Mesenteric fat pad (tissue), 1 donor: ENCODE measurements around the gene PRODH. TPM values are rescaled to one million over a fixed set of nuclear protein-coding genes. Genes with fewer than 3 reads are reported as not detected.
A peak's percentile ranks its signal among the peaks of the same experiment; 100 is the strongest.
"Not testable (repeated sequence)": the region's sequence is repeated elsewhere in the genome, so short reads cannot be mapped to it uniquely, and the experiment has no call there.

Source experiments
- DNase-seq: peaks from one replicate; pipeline ENCODE4 v3.0.0-alpha.2; 2020; ENCODE audit warnings: low spot score
- long read RNA-seq: library from polyadenylated mRNA; unstranded; transcript quantifications from one replicate; pipeline ENCODE4 v2.0.0, GENCODE V29; 2020
- total RNA-seq: library from RNA; stranded (reverse); fragmentation: NEBNext Ultra II Directional; extraction: Animal tissue kit (Norgen Biotek cat#: 25700); gene quantifications from one replicate; pipeline ENCODE4 v1.2.1, GENCODE V29; 2021
- donor health status: DM: yes; HTN: yes; CAD: no.

Gene PRODH, protein sequence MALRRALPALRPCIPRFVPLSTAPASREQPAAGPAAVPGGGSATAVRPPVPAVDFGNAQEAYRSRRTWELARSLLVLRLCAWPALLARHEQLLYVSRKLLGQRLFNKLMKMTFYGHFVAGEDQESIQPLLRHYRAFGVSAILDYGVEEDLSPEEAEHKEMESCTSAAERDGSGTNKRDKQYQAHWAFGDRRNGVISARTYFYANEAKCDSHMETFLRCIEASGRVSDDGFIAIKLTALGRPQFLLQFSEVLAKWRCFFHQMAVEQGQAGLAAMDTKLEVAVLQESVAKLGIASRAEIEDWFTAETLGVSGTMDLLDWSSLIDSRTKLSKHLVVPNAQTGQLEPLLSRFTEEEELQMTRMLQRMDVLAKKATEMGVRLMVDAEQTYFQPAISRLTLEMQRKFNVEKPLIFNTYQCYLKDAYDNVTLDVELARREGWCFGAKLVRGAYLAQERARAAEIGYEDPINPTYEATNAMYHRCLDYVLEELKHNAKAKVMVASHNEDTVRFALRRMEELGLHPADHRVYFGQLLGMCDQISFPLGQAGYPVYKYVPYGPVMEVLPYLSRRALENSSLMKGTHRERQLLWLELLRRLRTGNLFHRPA
- total RNA-seq: 2.5 TPM
- long read RNA-seq: 0 reads

DNA sequence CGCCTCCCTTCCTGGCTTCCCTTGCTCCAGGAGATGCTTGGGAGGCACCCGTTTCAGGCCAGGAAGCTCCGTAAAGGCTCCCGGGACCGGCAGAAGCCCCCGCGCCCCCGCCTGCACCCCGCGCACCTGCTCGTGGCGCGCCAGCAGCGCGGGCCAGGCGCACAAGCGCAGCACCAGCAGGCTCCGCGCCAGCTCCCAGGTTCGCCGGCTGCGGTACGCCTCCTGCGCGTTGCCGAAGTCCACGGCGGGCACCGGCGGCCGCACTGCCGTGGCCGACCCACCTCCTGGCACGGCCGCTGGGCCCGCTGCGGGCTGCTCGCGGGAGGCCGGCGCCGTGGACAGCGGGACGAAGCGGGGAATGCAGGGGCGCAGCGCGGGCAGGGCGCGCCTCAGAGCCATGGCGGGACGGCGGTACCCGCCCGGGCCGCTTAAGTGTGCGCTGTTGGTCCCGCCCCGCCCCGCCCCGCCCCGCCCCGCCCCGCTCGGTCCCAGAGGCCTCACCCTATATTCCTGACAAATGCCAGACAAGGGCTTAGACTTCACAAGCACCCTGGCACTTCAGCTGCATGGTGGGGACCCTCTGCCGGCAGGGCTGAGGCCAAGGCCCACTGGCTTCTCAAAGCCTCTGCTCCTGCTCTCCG is at the start of gene PRODH:
TSS of gene PRODH (minus strand) at position 405 of the 641 bp plus-strand sequence. CDS start at position 399, 6 bp downstream.
- DNase-seq: no peak

DNA sequence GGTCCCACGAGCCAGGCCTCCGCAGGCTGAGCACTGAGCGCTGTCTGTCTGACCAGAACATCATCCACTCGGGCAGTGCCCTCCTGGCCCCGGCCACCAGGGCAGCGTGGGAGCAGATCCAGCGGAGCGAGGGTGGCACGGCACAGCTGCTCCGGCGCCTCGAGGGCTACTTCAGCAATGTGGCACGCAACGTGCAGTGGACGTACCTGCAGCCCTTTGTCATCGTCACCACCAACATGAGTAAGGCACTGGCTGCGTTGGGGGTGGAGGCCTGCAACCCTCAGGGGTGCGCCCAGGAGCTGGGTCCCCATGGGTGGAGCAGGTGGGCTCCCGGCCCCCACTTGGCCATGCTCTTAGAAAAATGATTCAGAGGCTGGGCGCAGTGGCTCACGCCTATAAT is 49.7 kb upstream of the PRODH start:
- DNase-seq: peak; percentile 81

DNA sequence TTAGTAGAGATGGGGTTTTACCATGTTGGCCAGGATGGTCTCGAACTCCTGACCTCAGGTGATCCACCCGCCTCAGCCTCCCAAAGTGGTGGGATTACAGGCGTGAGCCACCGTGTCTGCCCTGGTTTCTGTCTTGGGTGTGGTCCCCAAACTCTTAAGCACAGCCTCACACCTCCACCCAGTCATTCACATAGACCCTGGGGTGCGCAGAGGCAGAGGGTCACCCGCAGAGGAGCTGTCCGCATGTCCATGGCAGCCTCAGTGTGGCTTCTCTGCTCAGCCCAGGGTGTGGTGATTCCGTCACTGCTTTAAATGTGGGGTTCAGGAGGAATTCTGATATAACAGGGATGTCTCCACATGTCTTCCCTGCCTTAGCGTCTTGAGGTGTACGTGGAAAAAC is 48.5 kb upstream of the PRODH start:
- peak; percentile 49 for DNase-seq

DNA sequence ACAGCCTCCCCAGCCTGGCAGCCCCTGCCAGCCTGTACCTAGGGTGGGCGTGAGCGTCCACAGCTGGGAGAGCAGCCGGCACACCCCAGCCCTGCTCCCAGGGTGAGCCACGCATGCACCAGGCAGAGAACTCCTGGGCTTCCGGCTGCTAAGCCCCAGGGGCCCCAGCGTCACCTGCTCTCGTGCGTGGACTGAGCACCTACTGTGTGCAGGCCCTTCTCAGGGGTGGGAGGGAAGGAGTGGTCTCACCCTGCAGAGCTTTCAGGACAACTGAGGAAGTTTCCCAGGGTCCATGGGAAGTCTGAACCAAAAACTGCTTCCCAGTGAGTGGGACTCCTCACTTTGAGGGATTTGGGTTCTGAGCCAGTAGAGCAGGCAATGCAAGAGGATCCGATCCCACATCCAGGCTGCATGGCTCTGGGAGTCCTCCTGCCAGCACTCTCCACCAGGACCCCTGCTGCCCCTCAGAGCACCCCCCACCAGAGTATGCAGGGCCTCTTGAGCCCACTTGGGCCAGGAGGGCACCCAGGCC is 47.1 kb upstream of the PRODH start:
- peak; percentile 60 for DNase-seq

DNA sequence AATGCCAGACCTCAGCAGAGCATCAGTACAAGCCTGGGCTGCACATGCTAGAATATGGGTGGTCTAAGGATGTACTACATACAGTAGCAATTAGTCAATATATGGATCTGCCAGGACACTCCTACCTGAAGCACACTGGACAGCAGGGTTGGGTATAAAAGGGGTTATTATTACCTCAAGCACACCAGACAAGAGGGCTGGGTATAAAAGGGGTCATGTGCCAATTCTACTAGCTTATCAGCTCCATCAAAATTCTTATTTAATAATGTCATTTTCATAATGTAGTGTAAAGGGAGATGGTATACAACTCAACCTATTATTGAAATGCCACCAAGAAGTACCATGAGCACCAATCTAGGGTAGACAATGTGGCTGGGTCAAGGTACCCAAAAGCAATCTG is 44.7 kb upstream of the PRODH start:
- DNase-seq: no peak

DNA sequence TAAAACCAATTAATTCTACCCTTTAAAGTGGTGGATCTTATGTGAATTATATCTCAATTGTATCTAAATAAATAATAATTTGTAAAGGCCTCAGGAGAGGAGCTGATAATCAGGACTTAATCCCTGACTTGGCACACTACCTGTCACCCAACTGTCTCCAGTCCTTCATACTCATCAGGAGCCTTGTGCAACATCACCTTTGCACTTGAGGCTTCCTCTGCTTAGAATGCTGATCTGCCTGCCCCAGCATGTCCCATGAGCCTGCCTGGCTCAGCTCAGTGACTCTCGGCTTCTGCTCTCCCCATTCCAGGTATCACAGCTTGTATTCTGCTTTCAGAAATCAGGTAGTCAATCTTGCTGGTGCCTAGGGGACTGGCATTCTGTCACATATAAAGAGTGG is 43.9 kb upstream of the PRODH start:
- no peak for DNase-seq

DNA sequence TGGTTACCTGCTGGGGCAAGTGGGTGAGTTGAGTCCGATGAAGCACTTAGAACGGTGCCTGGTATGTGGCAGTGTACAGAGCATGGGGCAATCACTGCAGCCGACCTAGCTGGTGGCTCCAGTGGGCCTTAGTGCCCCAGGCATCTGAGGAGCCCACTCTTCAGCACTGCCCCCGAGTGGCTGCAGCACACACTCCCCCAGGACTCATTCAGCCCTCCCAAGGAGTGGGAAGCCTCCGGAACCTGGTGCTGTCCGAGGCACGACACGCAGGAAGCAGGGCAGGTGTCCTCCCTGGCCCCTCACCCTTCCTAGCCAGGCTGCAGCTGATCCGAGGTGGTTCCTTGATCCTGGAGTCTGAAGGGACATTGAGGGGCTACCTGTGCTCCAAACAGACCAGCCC is 42.4 kb upstream of the PRODH start:
- DNase-seq: no peak

DNA sequence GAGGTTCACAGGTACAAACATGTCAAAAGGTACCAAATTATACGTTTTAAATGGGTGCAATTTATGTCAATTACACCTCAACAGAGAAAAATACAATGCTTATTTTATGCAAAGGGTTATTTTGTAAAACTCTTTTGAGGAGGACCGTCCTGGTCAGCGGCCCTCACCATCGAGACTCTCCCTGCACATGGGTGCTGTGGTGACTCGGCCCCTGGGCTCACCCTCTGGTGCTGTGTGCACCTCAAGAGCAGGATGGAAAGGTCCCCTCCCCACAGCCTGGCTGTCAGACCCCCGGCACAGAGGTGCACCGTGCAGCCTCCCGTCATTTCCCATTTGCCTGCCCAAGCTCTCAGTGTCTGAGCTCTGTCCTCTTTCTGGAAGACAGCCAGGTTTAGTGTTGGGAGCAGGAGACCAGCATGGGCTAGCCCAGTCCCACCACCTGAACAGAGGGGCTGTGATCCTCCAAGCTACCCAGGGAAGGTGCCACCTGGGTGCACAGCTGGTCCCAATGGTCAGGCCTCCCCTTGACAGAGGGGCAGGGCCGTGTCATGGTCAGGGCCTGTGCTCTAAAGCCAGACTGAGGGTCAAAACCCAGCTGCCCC is 41.8 kb upstream of the PRODH start:
- no peak for DNase-seq

DNA sequence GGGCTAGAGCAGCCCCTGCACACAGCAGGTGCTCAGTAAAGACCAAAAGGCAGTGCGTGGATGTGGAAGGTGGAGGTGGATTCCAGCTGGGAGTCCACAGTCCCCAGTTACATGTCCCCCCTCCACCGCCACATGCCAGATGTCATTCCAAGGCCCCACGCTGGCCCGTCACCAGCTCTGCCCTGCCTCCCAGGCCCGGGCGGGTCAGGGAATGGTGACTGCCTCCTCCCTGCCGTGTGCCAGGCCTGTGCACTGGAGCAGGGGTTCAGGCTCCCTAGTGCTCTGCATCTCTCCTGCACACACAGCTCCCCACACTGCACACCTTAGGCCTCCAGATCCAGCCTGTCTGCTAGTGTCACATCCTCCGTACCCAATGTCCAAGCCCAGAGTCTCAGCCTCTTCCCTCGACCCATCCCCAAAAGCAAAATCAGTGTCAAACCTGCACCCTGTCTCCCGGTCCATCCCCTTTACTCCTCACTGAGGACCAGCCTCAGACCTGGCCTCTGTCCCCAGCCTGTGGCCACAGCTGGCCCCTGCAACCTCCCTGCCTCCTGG is 40.2 kb upstream of the PRODH start:
- DNase-seq: no peak

DNA sequence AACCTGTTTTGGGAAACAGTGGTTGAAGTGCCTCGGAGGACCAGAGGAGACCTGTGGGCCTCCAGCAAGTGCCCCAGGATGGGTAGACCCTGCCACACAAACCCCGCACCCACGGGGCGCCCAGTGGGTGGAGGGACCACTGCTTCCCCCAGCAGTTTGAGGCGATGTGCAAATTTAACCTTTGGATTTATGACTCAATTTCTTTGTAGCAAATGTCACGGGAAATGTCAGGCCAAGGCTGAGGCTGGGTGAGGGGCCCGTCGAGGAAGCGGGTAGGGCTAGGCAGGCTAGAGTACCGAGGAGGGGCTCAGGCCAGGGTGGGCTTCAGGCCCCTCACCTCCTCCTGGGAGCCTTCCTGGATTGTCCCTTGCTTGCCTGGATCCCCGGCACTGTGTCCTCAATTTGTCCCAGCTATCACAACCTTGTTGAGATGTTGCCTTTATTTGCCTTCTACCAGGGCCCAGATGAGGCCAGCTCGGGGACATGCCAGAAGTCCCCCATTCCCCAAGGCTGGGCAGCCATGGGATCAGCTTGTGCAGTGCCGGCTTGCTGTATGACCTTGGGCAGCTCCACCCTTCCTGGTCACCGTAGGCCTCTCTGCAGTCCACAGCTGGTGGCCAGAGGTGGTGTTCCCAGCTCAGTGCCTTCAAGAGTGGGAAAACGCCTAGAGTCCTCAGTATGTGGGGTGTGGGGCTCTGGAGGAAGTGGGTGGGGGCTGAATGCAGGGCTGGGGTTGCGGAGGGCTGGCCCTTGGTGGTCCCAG is 39.5 kb upstream of the PRODH start:
- no peak for DNase-seq

DNA sequence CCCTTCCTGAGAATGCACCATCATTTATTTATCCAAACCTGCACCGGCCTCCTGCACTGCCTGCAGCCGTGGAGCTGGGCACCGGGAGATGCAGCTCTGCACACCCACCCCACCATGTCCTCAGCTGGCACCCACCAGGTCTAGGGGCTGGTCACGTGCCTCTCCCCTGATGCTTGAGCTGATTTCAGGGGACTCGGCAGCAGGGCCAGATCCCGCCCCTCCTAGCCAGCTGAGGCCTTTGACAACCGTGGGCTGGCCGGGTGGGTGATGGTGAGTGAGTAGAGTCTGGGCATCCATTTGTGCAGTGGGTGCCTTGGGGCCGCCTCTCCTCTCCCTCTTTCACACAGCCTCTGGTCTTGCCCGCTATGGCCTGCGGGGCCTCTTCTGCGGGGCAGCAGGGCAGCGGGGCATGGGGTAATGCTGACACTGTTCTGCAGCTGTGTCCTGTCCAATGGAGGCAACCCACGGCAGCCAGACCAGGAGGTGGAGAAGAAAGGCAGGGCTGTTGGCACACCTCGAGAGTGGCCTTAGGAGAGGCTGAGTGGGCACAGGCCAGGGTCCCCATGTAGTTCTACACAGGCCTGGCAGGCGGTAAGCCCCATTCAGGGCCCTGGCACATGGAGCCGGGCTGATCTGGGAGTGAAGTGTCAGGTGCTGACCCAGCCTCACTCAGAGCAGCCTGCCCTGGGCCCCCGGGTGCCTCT is 38.5 kb upstream of the PRODH start:
- DNase-seq: no peak

DNA sequence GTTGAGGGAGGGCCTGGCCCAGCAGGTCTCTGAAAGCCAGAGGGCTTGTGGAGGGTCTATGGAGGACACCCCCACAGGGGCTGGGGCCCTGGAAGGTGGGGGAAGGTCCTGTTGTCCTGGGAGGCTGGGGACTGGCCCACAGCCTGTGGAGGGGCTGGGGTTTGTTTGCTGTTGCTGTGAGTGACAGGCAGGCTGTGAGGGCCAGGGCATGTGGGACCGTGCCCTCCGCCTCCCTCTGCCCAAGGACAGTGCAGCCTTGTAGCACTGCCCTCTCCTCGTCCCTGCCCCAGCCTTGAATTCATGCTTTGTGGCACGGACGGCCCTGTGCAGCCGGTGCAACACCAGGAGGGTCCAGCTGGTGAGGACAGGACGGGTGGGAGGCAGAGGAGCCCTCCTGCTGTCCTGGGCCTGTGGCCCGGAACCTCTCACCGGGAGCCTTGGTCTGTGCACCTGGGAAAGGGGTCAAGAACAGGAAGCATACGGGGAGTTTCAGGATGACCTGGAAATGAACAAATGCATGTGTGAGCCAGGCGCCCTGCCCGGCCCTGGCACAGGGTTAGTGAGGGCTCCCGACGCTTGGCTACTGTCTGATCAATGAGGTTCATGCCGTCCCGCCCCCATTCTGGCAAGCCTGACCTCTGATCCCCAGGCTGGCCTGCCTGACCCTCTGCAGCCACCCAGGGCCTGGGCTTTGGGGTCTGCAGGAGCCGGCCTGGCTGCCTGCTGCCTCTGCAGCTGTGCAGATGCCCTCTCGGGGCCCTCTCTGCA is 37.4 kb upstream of the PRODH start:
- no peak for DNase-seq

DNA sequence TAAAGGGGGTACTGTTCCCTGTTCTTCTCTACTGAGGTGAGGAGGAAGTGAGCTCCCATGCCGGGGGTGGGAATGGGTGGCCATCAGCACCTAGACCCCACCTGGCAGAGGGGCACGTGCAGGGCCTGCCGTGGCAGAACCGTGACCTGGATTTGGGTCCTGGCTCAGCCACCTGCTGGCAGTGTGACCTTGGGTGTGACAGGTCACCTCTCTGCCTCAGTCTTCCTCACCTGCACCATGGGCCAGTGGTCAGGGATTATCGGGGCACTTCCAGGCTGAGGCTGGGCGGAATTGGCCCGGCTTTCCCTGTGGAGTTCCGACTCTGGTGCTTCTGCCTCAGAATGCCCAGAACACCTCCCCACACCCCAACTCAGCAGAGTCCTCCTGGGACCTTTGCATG is 36.5 kb upstream of the PRODH start:
- DNase-seq: not testable (repeated sequence)

DNA sequence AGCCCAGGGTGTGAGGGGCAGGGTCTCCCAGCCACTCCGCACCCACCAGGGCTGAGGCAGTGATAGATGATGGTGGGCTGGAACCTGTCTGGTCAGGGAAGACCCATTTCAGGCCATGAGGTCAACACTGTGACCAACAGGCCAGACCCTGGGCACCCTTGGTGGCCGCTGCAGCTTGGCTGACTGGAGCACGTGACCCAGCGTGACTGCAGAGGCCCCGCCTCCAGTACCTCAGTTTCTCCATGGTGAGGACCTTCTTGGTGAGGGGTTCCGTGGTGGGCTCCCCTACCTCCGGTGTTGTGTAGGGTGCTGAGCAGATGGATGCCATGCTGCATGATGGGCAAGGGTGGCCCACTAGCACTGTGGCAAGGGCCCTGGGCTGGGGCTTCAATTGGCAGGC is 35.9 kb upstream of the PRODH start:
- DNase-seq: not testable (repeated sequence)

DNA sequence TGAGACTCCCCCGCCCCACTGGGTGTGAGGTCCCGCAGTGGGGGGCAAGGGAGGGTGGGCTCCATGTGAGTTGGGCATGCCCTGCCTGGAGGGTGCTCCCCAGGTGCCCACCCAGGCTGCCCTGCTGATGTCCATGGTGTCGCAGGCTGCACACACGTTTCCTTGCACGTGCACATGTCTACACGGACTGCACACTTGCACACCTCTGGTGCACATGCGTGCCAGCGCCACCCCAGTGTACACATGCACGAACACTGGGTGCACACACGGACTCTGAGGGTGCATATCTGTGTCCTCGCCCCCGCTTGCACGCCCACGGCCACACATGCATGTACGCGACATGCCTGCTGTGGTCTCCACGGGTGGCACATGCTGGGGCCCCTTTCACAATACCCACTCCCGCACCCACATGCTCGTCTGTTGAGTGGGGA is 35.2 kb upstream of the PRODH start:
- no peak for DNase-seq

DNA sequence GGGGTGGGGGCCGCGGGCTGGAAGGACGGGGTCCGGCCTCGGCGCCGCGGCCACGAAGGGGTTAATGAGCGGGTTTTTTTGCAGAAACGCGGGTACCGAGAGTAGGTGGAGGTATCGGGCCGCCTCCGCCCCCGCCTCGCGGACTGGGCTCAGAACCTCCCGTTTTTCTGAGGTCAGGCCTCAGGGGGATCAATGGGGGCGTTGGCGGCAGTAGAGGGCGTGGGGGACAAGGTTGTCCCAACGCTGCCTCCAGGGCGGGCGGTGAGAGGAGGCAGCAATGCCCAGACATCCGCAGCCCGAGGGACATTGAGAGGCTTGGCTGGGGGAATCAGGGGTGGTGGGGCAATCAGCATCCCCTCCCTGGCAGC is 34.8 kb upstream of the PRODH start:
- no peak for DNase-seq

DNA sequence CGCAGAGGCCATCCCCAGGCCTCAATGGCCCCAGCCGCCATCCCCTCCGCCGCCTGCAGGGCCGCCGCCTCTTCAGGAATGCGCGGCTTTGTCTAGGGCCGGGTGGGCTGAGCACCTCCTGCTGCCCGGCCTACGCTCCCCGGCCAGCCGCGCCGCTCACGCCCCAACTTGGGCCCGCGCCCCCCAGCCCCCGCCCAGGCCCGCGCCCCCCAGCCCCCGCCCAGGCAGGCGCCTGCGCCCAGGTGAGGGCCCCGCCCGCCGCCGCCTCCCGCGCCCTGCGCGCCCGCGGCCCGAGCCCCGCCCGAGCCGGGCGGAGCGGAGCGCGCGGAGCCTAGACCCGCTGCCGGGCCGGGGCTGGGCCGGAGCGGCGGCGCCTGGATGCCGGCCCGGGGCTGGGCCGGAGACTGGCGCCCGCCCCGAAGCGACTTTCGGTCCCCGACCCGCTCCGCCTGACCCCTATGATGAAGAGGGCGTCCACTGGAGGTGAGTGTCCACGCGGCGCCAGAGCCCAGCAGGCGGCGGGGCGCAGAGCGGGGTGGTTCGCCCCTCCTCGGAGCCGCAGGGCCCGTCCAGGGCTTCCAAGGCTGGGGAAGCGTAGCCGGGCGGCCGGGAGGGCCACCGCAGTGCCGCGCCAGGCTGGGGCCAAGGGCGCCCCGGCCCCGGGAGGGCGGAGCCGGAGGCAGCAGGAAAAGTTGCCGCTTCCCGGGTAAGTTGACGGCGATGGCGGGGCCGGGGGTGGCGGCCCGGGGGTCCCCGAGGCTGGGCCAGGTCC is 34.3 kb upstream of the PRODH start:
- DNase-seq: no peak

DNA sequence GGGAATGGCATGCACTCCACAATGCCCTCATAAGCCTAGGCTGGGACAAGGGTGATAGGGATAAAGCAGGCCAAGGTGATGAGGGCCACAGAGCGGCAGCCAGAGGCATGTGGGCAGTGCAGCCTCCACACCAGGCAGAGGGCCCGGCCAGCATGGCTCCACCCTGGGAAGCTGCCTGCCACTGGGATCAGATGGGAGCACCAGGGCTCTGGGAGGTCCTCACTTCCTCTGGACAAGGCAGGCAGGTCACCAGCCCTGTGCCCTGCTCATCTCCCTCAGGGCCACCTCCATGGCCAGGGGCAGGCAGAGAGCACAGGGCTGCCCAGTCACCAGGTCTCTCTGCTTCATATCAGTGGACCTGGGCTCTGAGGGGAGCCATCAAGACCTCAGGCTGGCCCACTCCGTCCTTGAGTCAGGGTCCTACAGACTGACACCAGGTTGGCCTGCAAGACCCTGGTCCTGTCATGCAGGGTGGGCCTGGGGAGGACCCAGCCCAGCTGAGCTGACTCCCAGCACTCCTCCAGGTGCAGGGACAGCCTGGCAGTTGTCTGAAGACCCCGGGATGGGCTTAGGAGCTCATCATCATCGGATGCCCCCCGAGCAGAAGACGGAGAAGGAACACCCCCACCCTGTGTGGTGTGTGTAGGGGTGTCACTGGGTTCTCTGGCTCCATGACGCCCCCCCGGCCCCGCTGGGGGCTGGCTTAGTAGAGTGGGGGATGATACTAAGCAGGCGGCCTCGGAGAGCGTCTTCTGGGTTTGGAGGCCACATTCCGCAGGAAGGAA is 33.3 kb upstream of the PRODH start:
- DNase-seq: not testable (repeated sequence)
